HG02938 (cell line): ENCODE data around the gene TINAG.

ENCODE experiments used
- ATAC-seq: cut with Tn5 transposase; IDR thresholded peaks from one replicate; pipeline ENCODE4 v1.9.1; 2021; ENCODE audit warnings: mild to moderate bottlenecking, moderate library complexity; ENCODE audit not compliant: unreplicated experiment

TINAG gene

GRCh38 chr6:54308289-54308985 is at the start of gene TINAG:
TSS of gene TINAG (plus strand) at chr6:54308441. CDS start at chr6:54308551, 110 bp downstream.
- peak; percentile 44 for ATAC-seq

GRCh38 chr6:54260025-54260424 is 48.2 kb upstream of the TINAG start:
- ATAC-seq: no peak

GRCh38 chr6:54262499-54262898 is 45.7 kb upstream of the TINAG start:
- ATAC-seq: no peak

GRCh38 chr6:54262971-54263370 is 45.3 kb upstream of the TINAG start:
- ATAC-seq: no peak

- no peak for ATAC-seq
Observed at GRCh38 chr6:54264581-54265272, 43.5 kb upstream of the TINAG start.

GRCh38 chr6:54266400-54266923 is 41.8 kb upstream of the TINAG start:
- no peak for ATAC-seq

- no peak for ATAC-seq
Observed at GRCh38 chr6:54267798-54268197, 40.4 kb upstream of the TINAG start.

- no peak for ATAC-seq
Observed at GRCh38 chr6:54273214-54273820, 34.9 kb upstream of the TINAG start.

- no peak for ATAC-seq
Observed at GRCh38 chr6:54274383-54274782, 33.9 kb upstream of the TINAG start.

- ATAC-seq: no peak
Observed at GRCh38 chr6:54282186-54282585, 26.1 kb upstream of the TINAG start.

GRCh38 chr6:54284161-54284860 is 23.9 kb upstream of the TINAG start:
- ATAC-seq: no peak

- ATAC-seq: no peak
Observed at GRCh38 chr6:54285595-54285994, 22.6 kb upstream of the TINAG start.

- no peak for ATAC-seq
Observed at GRCh38 chr6:54286141-54286540, 22.1 kb upstream of the TINAG start.

GRCh38 chr6:54288474-54288873 is 19.8 kb upstream of the TINAG start:
- no peak for ATAC-seq

GRCh38 chr6:54289426-54289825 is 18.8 kb upstream of the TINAG start:
- ATAC-seq: no peak

- ATAC-seq: peak; percentile 66
Observed at GRCh38 chr6:54291146-54291545, 17.1 kb upstream of the TINAG start.

- peak; percentile 95 for ATAC-seq
Observed at GRCh38 chr6:54291738-54292137, 16.5 kb upstream of the TINAG start.

- ATAC-seq: no peak
Observed at GRCh38 chr6:54294965-54295532, 13.2 kb upstream of the TINAG start.

GRCh38 chr6:54299542-54300269 is 8.5 kb upstream of the TINAG start:
- no peak for ATAC-seq

- no peak for ATAC-seq
Observed at GRCh38 chr6:54301770-54302169, 6.5 kb upstream of the TINAG start.
